Glomerular visceral epithelial cell (primary cell): ENCODE data around the gene L3MBTL3.

Experiments used
- DNase-seq: peaks from one replicate; pipeline ENCODE4 v3.0.0-alpha.2; 2016; ENCODE audit errors: extremely low spot score

L3MBTL3 gene

GRCh38 chr6:130027948-130028347 is 9.6 kb downstream of the L3MBTL3 start:
- no peak for DNase-seq

GRCh38 chr6:130029163-130029562 is 10.8 kb downstream of the L3MBTL3 start:
- DNase-seq = no peak

DNA sequence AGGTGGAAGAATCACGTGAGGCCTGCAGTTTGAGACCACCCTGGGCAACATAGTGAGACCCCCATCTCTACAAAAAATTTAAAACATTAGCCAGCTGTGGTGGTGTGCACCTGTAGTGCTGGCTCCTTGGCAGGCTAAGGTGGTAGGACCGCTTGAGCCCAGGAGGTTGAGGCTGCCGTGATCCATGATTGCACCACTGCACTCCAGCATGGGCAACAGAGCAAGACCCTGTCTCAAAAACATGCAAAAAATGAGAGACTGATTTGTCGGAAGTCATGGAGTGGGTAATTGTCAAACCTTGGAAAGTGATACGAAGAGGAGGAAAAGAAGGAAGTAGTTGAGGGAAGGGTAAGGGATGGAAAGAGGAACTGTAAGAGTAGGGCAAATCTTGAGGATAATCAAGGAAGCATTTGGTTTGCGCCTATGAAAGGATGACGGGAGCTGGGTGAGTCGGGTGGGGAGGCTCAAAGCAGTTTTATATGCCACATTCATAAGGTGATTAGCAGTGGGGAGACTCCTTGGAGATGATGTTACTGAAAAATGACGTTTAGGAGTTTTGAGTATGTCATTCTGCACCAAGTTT is 14.5 kb downstream of the L3MBTL3 start:
- DNase-seq = no peak

- no peak for DNase-seq
These were observed 15.6 kb downstream of the L3MBTL3 start for GRCh38 chr6:130033949-130034348.

GRCh38 chr6:130034378-130035146 is 16.2 kb downstream of the L3MBTL3 start:
- DNase-seq = no peak

- no peak for DNase-seq
These were observed 16.8 kb downstream of the L3MBTL3 start for GRCh38 chr6:130035211-130035610.

DNA sequence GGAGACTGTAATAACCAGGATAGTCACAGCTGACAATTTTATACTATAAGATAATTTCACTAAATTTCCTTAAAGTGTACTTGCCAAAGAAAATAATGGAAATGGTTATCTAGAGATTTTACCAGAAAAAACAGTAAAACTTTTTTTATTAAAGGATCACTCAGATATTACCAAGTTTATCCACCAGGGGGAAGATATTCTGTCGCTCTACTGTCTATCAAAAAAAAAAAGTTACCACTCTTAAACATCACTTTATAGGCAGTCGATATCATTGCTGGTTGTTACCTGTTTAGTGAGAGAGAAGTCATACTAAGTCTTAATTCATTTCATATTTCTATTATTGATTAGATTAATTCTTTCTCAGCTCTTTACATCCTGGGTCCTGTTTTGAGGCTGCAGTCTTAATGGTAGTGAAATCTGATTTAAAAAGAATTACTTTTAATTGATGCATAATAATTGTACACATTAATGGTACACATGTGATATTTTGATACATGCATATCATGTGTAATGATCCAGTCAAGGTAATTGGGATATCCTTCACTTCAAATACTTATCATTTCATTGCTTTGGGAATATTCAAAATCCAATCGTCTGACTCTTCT is 18.9 kb downstream of the L3MBTL3 start:
- no peak for DNase-seq

DNA sequence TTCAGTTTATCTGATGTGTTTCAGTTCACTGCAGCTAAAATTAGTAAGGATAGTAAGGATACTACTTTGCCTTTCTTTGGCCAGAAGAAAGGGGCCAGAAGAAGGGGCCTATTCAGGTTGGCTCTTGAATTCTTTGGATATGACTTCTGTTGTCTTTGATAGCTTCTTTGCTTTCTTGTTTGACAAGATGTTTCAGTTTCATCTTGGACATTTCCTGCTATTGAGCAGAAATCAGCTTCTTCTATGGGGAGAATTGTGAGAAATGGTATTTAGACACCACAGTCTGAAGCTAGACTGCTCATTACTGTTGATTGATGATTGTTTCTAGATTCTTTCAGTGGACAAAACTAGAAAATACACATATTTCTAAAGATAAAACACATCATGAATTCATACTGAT is 23.2 kb downstream of the L3MBTL3 start:
- no peak for DNase-seq

DNA sequence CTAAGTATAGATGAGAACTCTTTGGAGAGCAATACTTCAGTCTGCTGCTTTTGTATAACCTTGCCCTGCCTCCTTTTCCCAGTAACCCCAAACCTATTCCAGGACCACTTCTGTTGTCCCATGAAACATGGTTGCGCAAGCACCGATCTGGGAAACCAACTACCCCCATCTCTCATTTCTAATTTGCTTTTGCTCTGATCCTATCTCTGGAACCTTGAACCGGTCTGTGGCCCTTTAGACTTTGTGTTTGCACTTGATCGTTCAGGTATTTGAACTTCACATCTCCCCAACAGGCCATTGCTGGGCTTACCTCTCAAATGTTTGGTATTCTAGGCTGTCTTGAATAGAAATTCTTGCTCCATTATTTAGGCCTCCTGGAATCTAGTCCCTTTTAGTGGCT is 25.0 kb downstream of the L3MBTL3 start:
- no peak for DNase-seq

DNA sequence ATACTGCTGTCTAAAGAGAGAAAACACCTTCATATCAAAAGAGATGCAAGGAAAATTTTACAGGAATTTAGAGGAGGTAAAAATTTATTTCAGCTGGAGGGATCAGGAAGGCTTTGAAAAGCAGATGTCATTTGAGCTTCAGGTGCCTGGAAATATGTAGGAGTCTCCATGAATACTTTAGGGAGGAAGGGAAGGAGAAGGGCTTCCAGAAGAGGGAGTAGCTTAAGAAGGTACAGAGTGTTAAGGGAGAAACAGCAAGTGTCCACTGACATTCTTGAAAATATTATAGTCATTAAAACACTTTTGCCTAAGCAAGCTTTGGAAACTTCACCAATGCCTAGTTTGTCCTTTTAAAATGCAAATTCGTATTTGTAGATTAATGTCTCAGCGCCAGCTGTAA is 27.2 kb downstream of the L3MBTL3 start:
- no peak for DNase-seq

DNA sequence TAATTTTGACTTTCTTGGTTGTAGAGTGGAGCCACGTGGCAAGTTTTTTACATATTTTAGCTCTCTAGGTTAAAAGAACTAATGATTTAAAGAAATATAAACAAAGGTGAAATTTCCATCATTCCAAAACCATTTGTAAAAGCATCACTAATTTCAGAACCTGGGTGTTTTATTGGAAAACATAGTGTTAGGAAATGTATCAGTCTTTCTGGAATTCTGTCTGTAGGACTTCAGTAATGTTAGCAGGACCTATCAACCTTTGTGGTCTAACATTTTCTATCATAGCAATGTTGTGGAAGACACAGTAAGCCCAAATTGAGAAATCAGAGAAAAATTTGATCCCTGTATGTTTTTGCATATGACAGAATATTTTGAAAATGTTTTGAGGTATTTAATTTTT is 28.3 kb downstream of the L3MBTL3 start:
- no peak for DNase-seq

- no peak for DNase-seq
These were observed 29.0 kb downstream of the L3MBTL3 start for GRCh38 chr6:130047088-130047995.

DNA sequence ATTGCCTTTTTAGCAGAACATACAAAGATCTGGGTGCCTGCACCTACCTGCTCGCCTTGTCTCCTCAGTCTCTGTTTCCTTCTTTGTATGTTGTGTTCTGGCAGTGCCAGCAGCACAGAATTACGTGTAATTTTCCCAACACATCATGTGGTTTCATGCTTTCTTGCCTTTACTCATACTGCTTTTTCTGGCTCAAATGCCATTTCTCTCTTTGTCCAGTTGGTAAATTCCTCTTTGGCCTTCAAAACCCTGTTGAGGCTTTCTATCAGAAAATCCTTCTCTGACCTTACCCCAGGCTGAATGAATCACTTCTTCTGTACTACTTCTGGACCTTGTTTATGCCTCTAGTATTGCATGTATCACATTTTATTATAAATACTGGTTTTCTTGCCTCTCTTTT is 31.8 kb downstream of the L3MBTL3 start:
- DNase-seq = peak; percentile 3

- DNase-seq = no peak
These were observed 36.3 kb downstream of the L3MBTL3 start for GRCh38 chr6:130054725-130055124.

- DNase-seq = no peak
These were observed 36.9 kb downstream of the L3MBTL3 start for GRCh38 chr6:130055271-130055670.

DNA sequence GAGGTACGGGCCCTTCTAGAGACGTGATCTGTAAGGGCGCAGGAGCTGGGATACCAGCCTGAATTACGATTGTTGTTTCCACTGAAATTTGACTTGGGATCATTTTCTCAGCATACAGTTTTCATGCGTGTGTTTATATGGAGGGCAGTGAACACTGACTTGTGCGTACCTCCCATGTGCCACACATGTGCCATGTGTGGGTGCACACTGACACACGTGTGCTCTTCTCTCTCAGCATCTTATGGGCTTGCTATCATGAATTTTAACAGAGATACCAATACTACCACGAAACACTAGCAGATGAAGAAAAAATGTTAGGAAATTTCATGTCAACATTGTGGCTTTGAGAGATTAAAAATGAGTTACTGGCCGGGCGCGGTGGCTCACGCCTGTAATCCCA is 39.1 kb downstream of the L3MBTL3 start:
- no peak for DNase-seq

DNA sequence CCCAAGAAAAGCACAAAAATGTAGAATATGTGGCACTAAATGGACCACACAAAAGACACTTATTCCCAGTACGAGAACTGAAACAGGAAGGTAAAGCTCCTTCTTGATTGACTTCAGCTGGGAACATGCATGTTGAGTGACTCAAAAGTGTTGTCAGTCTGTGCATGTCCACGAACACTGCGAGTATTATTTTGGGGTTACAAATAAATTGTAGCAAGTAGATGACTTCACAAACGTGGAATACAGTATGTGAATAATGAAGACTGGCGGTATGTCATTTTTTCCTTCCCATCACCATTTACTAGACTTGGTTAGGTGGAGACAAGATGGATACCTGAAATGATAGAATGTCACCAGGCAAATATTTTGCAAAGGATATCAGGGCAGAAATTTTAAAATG is 45.4 kb downstream of the L3MBTL3 start:
- DNase-seq = no peak

DNA sequence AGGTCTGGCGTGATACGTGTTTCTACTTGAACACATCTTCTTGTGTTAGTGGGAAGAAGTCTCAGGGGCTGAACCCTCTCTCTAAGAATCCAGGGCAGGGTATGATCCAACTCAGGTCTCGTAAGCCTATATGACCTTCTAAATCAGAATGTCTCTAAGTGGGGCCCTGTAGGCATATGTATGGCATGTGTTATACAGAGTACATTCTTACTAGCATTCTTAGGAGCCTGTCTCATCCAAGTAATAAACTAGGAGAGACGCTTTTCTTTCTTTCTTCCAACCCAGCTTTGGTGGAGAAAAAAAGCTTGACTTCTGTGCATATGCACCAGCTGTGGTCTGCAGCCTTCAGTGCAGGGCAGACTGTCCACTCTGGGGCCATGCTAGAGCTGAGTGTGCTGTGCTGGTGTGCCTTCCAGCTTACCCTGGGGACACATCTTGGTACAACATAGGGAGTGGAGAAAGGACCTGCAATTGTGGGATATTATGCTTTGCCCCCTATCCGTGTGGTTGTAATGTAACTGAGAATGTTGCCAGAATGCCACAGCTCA is 47.3 kb downstream of the L3MBTL3 start:
- DNase-seq = no peak

DNA sequence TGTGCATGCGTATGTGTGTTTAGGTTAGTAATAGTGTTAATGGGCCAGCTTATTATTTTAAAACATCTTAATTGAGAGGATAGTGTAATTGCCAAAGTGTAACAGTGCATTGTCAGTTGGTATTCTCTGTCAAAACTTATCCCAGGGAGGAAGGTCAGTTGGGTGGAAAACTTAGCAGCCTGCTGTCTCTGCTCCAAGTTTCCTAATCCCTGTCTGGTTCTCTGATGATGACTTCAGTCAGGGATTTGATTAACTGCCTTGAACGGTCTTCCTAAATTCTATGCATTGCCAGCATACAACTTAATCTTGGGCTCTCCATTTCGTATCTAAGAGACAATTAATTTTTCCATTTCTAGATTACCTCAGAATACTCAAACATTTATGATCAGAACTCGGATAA is 51.1 kb downstream of the L3MBTL3 start:
- no peak for DNase-seq

GRCh38 chr6:130070326-130070725 is 51.9 kb downstream of the L3MBTL3 start:
- no peak for DNase-seq

GRCh38 chr6:130070792-130071191 is 52.4 kb downstream of the L3MBTL3 start:
- DNase-seq = no peak

DNA sequence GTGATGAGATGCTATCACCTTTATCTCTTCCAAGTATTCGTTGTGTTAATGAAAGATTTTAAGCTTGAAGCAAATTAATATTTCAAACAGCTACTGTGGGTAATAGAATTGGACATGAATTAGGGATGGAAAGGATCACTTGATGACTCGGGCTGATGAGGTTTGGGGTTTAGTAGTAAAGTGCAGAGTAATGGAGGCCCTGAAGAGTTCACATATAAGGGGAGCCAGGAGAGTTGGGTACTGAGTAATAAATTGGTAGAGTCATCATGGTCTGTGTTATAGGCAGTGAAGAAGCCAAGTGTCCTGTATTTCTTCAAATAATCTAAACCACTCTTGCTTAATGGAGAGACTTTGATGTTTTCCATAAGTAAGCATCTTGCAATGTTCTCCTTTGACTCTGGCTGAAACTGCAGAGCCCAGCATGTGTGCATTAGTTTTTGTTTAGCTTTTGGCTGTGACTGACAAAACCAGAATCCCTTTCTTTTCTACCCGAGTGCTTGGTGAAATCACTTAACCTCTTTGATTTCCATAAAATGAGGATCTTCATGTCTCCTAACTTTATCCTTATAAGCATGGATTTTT is 57.6 kb downstream of the L3MBTL3 start:
- no peak for DNase-seq
